ENCODE data around the gene RELB. TPM values are rescaled to one million over a fixed set of nuclear protein-coding genes. Genes with fewer than 3 reads are reported as not detected.

The RELB gene
- polyA plus RNA-seq, 2 of the 4 experiments (the other 2 are of a cell fraction): 8.1 to 9.6 TPM

DNA sequence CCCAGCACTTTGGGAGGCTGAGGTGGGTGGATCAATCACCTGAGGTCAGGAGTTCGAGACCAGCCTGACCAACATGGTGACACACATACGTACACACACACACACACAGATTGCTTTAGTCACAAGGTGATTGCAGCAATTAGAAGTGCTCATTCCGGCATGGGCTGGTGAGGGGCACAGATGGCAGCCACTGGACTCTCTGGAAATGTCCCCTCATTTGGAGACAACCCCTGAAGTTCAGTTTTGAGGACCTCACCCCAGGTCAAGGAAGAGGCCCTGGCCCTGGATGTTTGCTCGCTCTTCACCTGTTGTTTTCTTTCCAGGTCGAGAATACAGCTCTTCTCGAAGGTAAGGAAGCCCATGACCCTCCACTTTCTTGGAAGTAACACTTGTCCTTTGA is 69.0 kb downstream of the RELB start:
- no peak for FAIRE-seq
- TF ChIP-seq NFE2L2 (conservative IDR thresholded peaks at IDR 0.05; ENCODE audit: low read length): no peak
- TF ChIP-seq, protein P1, sequence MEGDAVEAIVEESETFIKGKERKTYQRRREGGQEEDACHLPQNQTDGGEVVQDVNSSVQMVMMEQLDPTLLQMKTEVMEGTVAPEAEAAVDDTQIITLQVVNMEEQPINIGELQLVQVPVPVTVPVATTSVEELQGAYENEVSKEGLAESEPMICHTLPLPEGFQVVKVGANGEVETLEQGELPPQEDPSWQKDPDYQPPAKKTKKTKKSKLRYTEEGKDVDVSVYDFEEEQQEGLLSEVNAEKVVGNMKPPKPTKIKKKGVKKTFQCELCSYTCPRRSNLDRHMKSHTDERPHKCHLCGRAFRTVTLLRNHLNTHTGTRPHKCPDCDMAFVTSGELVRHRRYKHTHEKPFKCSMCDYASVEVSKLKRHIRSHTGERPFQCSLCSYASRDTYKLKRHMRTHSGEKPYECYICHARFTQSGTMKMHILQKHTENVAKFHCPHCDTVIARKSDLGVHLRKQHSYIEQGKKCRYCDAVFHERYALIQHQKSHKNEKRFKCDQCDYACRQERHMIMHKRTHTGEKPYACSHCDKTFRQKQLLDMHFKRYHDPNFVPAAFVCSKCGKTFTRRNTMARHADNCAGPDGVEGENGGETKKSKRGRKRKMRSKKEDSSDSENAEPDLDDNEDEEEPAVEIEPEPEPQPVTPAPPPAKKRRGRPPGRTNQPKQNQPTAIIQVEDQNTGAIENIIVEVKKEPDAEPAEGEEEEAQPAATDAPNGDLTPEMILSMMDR (IDR thresholded peaks at IDR 0.05): no peak
- no peak for TF ChIP-seq GATA3 (IDR thresholded peaks at IDR 0.05; ENCODE audit: borderline replicate concordance)
- no peak for TF ChIP-seq CHD4 (IDR thresholded peaks at IDR 0.05; ENCODE audit: borderline replicate concordance)
- TF ChIP-seq ESRRA (IDR thresholded peaks at IDR 0.05; ENCODE audit: borderline replicate concordance, low read length): no peak
- no peak for TF ChIP-seq HOXB5 (CRISPR knock-in tag; IDR thresholded peaks at IDR 0.05)
- TF ChIP-seq, protein P2, sequence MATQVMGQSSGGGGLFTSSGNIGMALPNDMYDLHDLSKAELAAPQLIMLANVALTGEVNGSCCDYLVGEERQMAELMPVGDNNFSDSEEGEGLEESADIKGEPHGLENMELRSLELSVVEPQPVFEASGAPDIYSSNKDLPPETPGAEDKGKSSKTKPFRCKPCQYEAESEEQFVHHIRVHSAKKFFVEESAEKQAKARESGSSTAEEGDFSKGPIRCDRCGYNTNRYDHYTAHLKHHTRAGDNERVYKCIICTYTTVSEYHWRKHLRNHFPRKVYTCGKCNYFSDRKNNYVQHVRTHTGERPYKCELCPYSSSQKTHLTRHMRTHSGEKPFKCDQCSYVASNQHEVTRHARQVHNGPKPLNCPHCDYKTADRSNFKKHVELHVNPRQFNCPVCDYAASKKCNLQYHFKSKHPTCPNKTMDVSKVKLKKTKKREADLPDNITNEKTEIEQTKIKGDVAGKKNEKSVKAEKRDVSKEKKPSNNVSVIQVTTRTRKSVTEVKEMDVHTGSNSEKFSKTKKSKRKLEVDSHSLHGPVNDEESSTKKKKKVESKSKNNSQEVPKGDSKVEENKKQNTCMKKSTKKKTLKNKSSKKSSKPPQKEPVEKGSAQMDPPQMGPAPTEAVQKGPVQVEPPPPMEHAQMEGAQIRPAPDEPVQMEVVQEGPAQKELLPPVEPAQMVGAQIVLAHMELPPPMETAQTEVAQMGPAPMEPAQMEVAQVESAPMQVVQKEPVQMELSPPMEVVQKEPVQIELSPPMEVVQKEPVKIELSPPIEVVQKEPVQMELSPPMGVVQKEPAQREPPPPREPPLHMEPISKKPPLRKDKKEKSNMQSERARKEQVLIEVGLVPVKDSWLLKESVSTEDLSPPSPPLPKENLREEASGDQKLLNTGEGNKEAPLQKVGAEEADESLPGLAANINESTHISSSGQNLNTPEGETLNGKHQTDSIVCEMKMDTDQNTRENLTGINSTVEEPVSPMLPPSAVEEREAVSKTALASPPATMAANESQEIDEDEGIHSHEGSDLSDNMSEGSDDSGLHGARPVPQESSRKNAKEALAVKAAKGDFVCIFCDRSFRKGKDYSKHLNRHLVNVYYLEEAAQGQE (IDR thresholded peaks at IDR 0.05): no peak
- TF ChIP-seq, protein P3, sequence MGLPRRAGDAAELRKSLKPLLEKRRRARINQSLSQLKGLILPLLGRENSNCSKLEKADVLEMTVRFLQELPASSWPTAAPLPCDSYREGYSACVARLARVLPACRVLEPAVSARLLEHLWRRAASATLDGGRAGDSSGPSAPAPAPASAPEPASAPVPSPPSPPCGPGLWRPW (IDR thresholded peaks at IDR 0.05): no peak
- TF ChIP-seq HOXA7 (CRISPR knock-in tag; IDR thresholded peaks at IDR 0.05): no peak
- TF ChIP-seq RARB (CRISPR knock-in tag; IDR thresholded peaks at IDR 0.05): no peak
- TF ChIP-seq RAD21 (conservative IDR thresholded peaks at IDR 0.05 in 1 of 2, IDR thresholded peaks at IDR 0.05 in 1 of 2): no peak
- no peak for TF ChIP-seq FOXS1 (CRISPR knock-in tag; IDR thresholded peaks at IDR 0.05)
- no peak for TF ChIP-seq RCOR1 (IDR thresholded peaks at IDR 0.05; ENCODE audit: low read depth, low read length)
- TF ChIP-seq ZSCAN20 (CRISPR knock-in tag; IDR thresholded peaks at IDR 0.05): no peak
- TF ChIP-seq CBX2 (IDR thresholded peaks at IDR 0.05; ENCODE audit: borderline replicate concordance, low read depth): no peak
- TF ChIP-seq KDM5A (IDR thresholded peaks at IDR 0.05): no peak
- TF ChIP-seq HEYL (CRISPR knock-in tag; IDR thresholded peaks at IDR 0.05): no peak
- TF ChIP-seq JUNB (IDR thresholded peaks at IDR 0.05): no peak
- 82% methylated on average over 6 of the region's 6 CpGs for WGBS (ENCODE audit: missing lambda C conversion rate)

DNA sequence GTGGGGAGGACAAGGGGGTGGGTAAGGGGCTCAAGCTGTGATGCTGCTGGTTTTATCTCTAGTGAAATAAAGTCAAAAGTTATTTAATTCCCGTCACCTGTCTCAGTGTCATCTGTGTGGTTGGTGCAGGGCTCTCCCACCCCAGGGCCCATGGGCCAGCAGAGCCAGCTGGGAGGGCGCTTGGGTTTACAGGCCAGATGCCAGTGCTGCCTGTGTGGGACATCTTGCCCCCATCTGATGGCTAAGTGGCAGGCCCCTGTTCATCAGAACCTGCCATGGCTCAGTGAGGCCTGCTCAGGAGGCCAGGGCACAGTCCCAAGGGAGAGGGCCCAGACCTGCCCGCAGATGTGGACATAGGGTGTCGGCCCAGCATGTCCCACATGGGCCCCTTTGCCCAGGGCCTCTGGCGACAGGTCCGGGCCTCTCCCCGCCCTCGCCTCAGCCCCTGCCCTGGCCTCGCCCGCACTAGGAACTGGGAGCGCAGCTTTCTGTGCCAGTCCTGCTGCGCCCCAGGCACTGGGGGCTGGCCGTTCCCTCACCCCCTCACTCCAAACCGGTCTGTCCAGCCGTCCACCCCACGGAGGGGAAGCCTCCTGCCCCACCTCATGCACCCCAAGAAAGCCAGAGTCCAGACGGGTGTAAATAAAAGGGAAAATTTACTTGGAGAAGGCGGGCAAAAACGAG is 69.7 kb downstream of the RELB start:
- Histone ChIP-seq H3K4me2 (no peak overlapping the region), H3K4me3 (no peak overlapping the region), H3K9me3 (no peaks in the 10 kb centered on the region), H3K4me1 (peaks cover 7% of the 10 kb centered on the region; the same call in 2 of the 3 replicates), H3K27ac (no peak overlapping the region)
- CTCF ChIA-PET: interaction anchor here (0.6 to 2.9 kb wide), 2 partner anchors 9 to 520 kb away, joined by 3 to 42 read pairs; no protein-coding TSS in a partner anchor
- no peak for ATAC-seq
- TF ChIP-seq CHD4 (IDR thresholded peaks at IDR 0.05; ENCODE audit: borderline replicate concordance) (no peak), FOSB (CRISPR knock-in tag; IDR thresholded peaks at IDR 0.05) (no peak), RCOR1 (IDR thresholded peaks at IDR 0.05; ENCODE audit: low read depth, low read length) (no peak), ZNF302 (CRISPR knock-in tag; IDR thresholded peaks at IDR 0.05) (no peak), TP53 (CRISPR knock-in tag; IDR thresholded peaks at IDR 0.05) (no peak), TFCP2L1 (CRISPR knock-in tag; IDR thresholded peaks at IDR 0.05) (no peak), PHF8 (IDR thresholded peaks at IDR 0.05; ENCODE audit: borderline replicate concordance, low read depth) (no peak), POLR2A (IDR thresholded peaks at IDR 0.05; ENCODE audit: low read length) (no peak)
- TF ChIP-seq, protein P4, sequence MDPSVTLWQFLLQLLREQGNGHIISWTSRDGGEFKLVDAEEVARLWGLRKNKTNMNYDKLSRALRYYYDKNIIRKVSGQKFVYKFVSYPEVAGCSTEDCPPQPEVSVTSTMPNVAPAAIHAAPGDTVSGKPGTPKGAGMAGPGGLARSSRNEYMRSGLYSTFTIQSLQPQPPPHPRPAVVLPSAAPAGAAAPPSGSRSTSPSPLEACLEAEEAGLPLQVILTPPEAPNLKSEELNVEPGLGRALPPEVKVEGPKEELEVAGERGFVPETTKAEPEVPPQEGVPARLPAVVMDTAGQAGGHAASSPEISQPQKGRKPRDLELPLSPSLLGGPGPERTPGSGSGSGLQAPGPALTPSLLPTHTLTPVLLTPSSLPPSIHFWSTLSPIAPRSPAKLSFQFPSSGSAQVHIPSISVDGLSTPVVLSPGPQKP (IDR thresholded peaks at IDR 0.05; ENCODE audit: low read depth, low read length): no peak
- FAIRE-seq: no peak
- DNase-seq (ENCODE audit: low read depth in 1 of 2, low spot score in 1 of 2): no peak
- POLR2A ChIA-PET: no interaction called here
- 84% methylated on average over 19 of the region's 19 CpGs for WGBS (ENCODE audit: missing lambda C conversion rate)

More for the DNA sequence above, 69.0 kb downstream of the RELB start:
- Histone ChIP-seq H3K4me1 (peaks cover 7% of the 10 kb centered on the region; the same call in 2 of the 3 replicates), H3K4me2 (no peak overlapping the region), H3K4me3 (no peak overlapping the region), H3K27ac (no peak overlapping the region), H3K9me3 (no peaks in the 10 kb centered on the region)
- POLR2A ChIA-PET: no interaction called here
- DNase-seq (ENCODE audit: low read depth in 1 of 2, low spot score in 1 of 2) (no peak), ATAC-seq (no peak)
- CTCF ChIA-PET: interaction anchor here (0.6 to 2.9 kb wide), 2 partner anchors 8 to 521 kb away, joined by 3 to 42 read pairs; no protein-coding TSS in a partner anchor

Data from A549 (cell line).